ENCODE data around the gene MTHFD1L.

The MTHFD1L gene

GRCh38 chr6:151004383-151005024, 139.0 kb downstream of the MTHFD1L start:
- no peak overlapping the region for H3K9ac ChIP-seq (ENCODE audit: low read length)
- H3K4me3 ChIP-seq (ENCODE audit: low read depth, low read length) = no peak overlapping the region

GRCh38 chr6:151005164-151005563, 139.7 kb downstream of the MTHFD1L start:
- H3K27ac ChIP-seq (ENCODE audit: low read depth, low read length) = no peak overlapping the region
- peaks cover 32% of the 10 kb centered on the region for H3K4me1 ChIP-seq (ENCODE audit: control insufficient read depth, insufficient read depth, low read length)
- no peak overlapping the region for H3K4me3 ChIP-seq (ENCODE audit: low read depth, low read length)
- no peaks in the 10 kb centered on the region for H3K9me3 ChIP-seq (ENCODE audit: control insufficient read depth, insufficient read depth, low read depth, low read length)
- no peak overlapping the region for H3K9ac ChIP-seq (ENCODE audit: low read length)
- no peaks in the 10 kb centered on the region for H3K36me3 ChIP-seq (ENCODE audit: control insufficient read depth, insufficient read depth, low read length)
- H3K27me3 ChIP-seq (ENCODE audit: control insufficient read depth, insufficient read depth, low read length) = no peaks in the 10 kb centered on the region

More at GRCh38 chr6:151004383-151005024, 139.0 kb downstream of the MTHFD1L start:
- Histone ChIP-seq H3K27me3 (ENCODE audit: control insufficient read depth, insufficient read depth, low read length) (no peaks in the 10 kb centered on the region), H3K27ac (ENCODE audit: low read depth, low read length) (no peak overlapping the region), H3K4me1 (ENCODE audit: control insufficient read depth, insufficient read depth, low read length) (peaks cover 29% of the 10 kb centered on the region), H3K9me3 (ENCODE audit: control insufficient read depth, insufficient read depth, low read depth, low read length) (no peaks in the 10 kb centered on the region), H3K36me3 (ENCODE audit: control insufficient read depth, insufficient read depth, low read length) (no peaks in the 10 kb centered on the region)

GRCh38 chr6:151005896-151006632, 140.6 kb downstream of the MTHFD1L start:
- Histone ChIP-seq H3K4me3 (ENCODE audit: low read depth, low read length) (no peak overlapping the region), H3K36me3 (ENCODE audit: control insufficient read depth, insufficient read depth, low read length) (no peaks in the 10 kb centered on the region), H3K27ac (ENCODE audit: low read depth, low read length) (no peak overlapping the region), H3K9me3 (ENCODE audit: control insufficient read depth, insufficient read depth, low read depth, low read length) (no peaks in the 10 kb centered on the region), H3K27me3 (ENCODE audit: control insufficient read depth, insufficient read depth, low read length) (no peaks in the 10 kb centered on the region), H3K4me1 (ENCODE audit: control insufficient read depth, insufficient read depth, low read length) (peaks cover 34% of the 10 kb centered on the region), H3K9ac (ENCODE audit: low read length) (no peak overlapping the region)

GRCh38 chr6:151007076-151007475, 141.6 kb downstream of the MTHFD1L start:
- H3K27me3 ChIP-seq (ENCODE audit: control insufficient read depth, insufficient read depth, low read length) = no peaks in the 10 kb centered on the region
- no peaks in the 10 kb centered on the region for H3K9me3 ChIP-seq (ENCODE audit: control insufficient read depth, insufficient read depth, low read depth, low read length)
- H3K9ac ChIP-seq (ENCODE audit: low read length) = no peak overlapping the region
- no peak overlapping the region for H3K4me3 ChIP-seq (ENCODE audit: low read depth, low read length)
- 0 out of 2 replicates have a peak, but pooled peaks cover 2% of the 10 kb centered on the region for H3K36me3 ChIP-seq (ENCODE audit: control insufficient read depth, insufficient read depth, low read length)
- H3K4me1 ChIP-seq (ENCODE audit: control insufficient read depth, insufficient read depth, low read length) = peaks cover 34% of the 10 kb centered on the region
- no peak overlapping the region for H3K27ac ChIP-seq (ENCODE audit: low read depth, low read length)

GRCh38 chr6:151007922-151008321, 142.4 kb downstream of the MTHFD1L start:
- 0 out of 2 replicates have a peak, but pooled peaks cover 10% of the 10 kb centered on the region for H3K36me3 ChIP-seq (ENCODE audit: control insufficient read depth, insufficient read depth, low read length)
- no peaks in the 10 kb centered on the region for H3K27me3 ChIP-seq (ENCODE audit: control insufficient read depth, insufficient read depth, low read length)
- peaks cover 34% of the 10 kb centered on the region for H3K4me1 ChIP-seq (ENCODE audit: control insufficient read depth, insufficient read depth, low read length)
- no peak overlapping the region for H3K27ac ChIP-seq (ENCODE audit: low read depth, low read length)
- H3K4me3 ChIP-seq (ENCODE audit: low read depth, low read length) = no peak overlapping the region
- H3K9me3 ChIP-seq (ENCODE audit: control insufficient read depth, insufficient read depth, low read depth, low read length) = no peaks in the 10 kb centered on the region
- no peak overlapping the region for H3K9ac ChIP-seq (ENCODE audit: low read length)

GRCh38 chr6:151008425-151008824, 142.9 kb downstream of the MTHFD1L start:
- H3K4me3 ChIP-seq (ENCODE audit: low read depth, low read length) = no peak overlapping the region
- H3K9ac ChIP-seq (ENCODE audit: low read length) = no peak overlapping the region
- no peaks in the 10 kb centered on the region for H3K27me3 ChIP-seq (ENCODE audit: control insufficient read depth, insufficient read depth, low read length)
- peaks cover 34% of the 10 kb centered on the region for H3K4me1 ChIP-seq (ENCODE audit: control insufficient read depth, insufficient read depth, low read length)
- H3K27ac ChIP-seq (ENCODE audit: low read depth, low read length) = no peak overlapping the region
- H3K36me3 ChIP-seq (ENCODE audit: control insufficient read depth, insufficient read depth, low read length) = 0 out of 2 replicates have a peak, but pooled peaks cover 11% of the 10 kb centered on the region
- no peaks in the 10 kb centered on the region for H3K9me3 ChIP-seq (ENCODE audit: control insufficient read depth, insufficient read depth, low read depth, low read length)

- peak overlapping the region; percentile 16 for H3K9ac ChIP-seq (ENCODE audit: low read length)
- H3K27me3 ChIP-seq (ENCODE audit: control insufficient read depth, insufficient read depth, low read length) = no peaks in the 10 kb centered on the region
- H3K4me1 ChIP-seq (ENCODE audit: control insufficient read depth, insufficient read depth, low read length) = peaks cover 31% of the 10 kb centered on the region
- H3K4me3 ChIP-seq (ENCODE audit: low read depth, low read length) = no peak overlapping the region
- no peaks in the 10 kb centered on the region for H3K9me3 ChIP-seq (ENCODE audit: control insufficient read depth, insufficient read depth, low read depth, low read length)
- H3K36me3 ChIP-seq (ENCODE audit: control insufficient read depth, insufficient read depth, low read length) = peaks cover 14% of the 10 kb centered on the region; the same call in 1 of the 2 replicates
- H3K27ac ChIP-seq (ENCODE audit: low read depth, low read length) = peak overlapping the region; percentile 69
These were observed 144.1 kb downstream of the MTHFD1L start for GRCh38 chr6:151009576-151009975.

GRCh38 chr6:151010071-151010470, 144.6 kb downstream of the MTHFD1L start:
- H3K4me3 ChIP-seq (ENCODE audit: low read depth, low read length) = no peak overlapping the region
- peaks cover 16% of the 10 kb centered on the region for H3K36me3 ChIP-seq (ENCODE audit: control insufficient read depth, insufficient read depth, low read length)
- no peaks in the 10 kb centered on the region for H3K9me3 ChIP-seq (ENCODE audit: control insufficient read depth, insufficient read depth, low read depth, low read length)
- peak overlapping the region; percentile 69; the same call in 1 of the 2 replicates for H3K27ac ChIP-seq (ENCODE audit: low read depth, low read length)
- H3K4me1 ChIP-seq (ENCODE audit: control insufficient read depth, insufficient read depth, low read length) = peaks cover 31% of the 10 kb centered on the region
- H3K27me3 ChIP-seq (ENCODE audit: control insufficient read depth, insufficient read depth, low read length) = no peaks in the 10 kb centered on the region
- no peak overlapping the region for H3K9ac ChIP-seq (ENCODE audit: low read length)

- Histone ChIP-seq H3K9ac (ENCODE audit: low read length) (no peak overlapping the region), H3K4me1 (ENCODE audit: control insufficient read depth, insufficient read depth, low read length) (peaks cover 20% of the 10 kb centered on the region), H3K27ac (ENCODE audit: low read depth, low read length) (no peak overlapping the region), H3K27me3 (ENCODE audit: control insufficient read depth, insufficient read depth, low read length) (no peaks in the 10 kb centered on the region), H3K36me3 (ENCODE audit: control insufficient read depth, insufficient read depth, low read length) (peaks cover 35% of the 10 kb centered on the region), H3K4me3 (ENCODE audit: low read depth, low read length) (no peak overlapping the region), H3K9me3 (ENCODE audit: control insufficient read depth, insufficient read depth, low read depth, low read length) (no peaks in the 10 kb centered on the region)
These were observed 147.1 kb downstream of the MTHFD1L start for GRCh38 chr6:151012321-151013294.

- no peak overlapping the region for H3K4me3 ChIP-seq (ENCODE audit: low read depth, low read length)
- H3K4me1 ChIP-seq (ENCODE audit: control insufficient read depth, insufficient read depth, low read length) = peaks cover 7% of the 10 kb centered on the region
- H3K9ac ChIP-seq (ENCODE audit: low read length) = no peak overlapping the region
- no peaks in the 10 kb centered on the region for H3K27me3 ChIP-seq (ENCODE audit: control insufficient read depth, insufficient read depth, low read length)
- H3K36me3 ChIP-seq (ENCODE audit: control insufficient read depth, insufficient read depth, low read length) = peaks cover 53% of the 10 kb centered on the region
- no peaks in the 10 kb centered on the region for H3K9me3 ChIP-seq (ENCODE audit: control insufficient read depth, insufficient read depth, low read depth, low read length)
- H3K27ac ChIP-seq (ENCODE audit: low read depth, low read length) = no peak overlapping the region
These were observed 149.1 kb downstream of the MTHFD1L start for GRCh38 chr6:151014404-151015100.

All from HUES6 (cell line).